RWPE1 (cell line): ENCODE results near the gene C12orf43.

ENCODE experiments used
- CTCF ChIA-PET: fragments of 350-600 bp; sonication (Branson Sonifier 250); formaldehyde crosslinking; extraction: SDS; loops from one replicate; lab custom pipeline; 2021; lab: Yijun Ruan, JAX
- POLR2A ChIA-PET: fragments of 400-600 bp; formaldehyde crosslinking; extraction: SDS; loops from one replicate; lab custom pipeline; 2020; ENCODE audit warnings: antibody characterized with exemption; ENCODE audit not compliant: low non-redundant PET; lab: Yijun Ruan, JAX
- DNase-seq: peaks from one replicate; pipeline ENCODE4 v3.0.0; 2012; ENCODE audit warnings: low spot score
- H3K27ac ChIP-seq: fragments of 450-650 bp; 2 replicates; pipeline ENCODE4 v1.5.1; 2017
- TF ChIP-seq, protein P1 (sequence below): fragments of 450-650 bp; conservative IDR thresholded peaks from 2 replicates; pipeline ENCODE4 v1.5.1; 2017; ENCODE audit warnings: low read depth, mild to moderate bottlenecking

C12orf43 gene

GRCh38 chr12:121043067-121043466 is 26.8 kb upstream of the C12orf43 start:
- no peak for DNase-seq
- H3K27ac ChIP-seq = no peak overlapping the region
- POLR2A ChIA-PET = no interaction called here
- CTCF ChIA-PET = interaction anchor here (0.6 kb wide), 1 partner anchor 813 kb away, joined by 3 read pairs; no protein-coding TSS in a partner anchor
- TF ChIP-seq, protein P1, sequence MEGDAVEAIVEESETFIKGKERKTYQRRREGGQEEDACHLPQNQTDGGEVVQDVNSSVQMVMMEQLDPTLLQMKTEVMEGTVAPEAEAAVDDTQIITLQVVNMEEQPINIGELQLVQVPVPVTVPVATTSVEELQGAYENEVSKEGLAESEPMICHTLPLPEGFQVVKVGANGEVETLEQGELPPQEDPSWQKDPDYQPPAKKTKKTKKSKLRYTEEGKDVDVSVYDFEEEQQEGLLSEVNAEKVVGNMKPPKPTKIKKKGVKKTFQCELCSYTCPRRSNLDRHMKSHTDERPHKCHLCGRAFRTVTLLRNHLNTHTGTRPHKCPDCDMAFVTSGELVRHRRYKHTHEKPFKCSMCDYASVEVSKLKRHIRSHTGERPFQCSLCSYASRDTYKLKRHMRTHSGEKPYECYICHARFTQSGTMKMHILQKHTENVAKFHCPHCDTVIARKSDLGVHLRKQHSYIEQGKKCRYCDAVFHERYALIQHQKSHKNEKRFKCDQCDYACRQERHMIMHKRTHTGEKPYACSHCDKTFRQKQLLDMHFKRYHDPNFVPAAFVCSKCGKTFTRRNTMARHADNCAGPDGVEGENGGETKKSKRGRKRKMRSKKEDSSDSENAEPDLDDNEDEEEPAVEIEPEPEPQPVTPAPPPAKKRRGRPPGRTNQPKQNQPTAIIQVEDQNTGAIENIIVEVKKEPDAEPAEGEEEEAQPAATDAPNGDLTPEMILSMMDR = no peak

- peak; percentile 70 for DNase-seq
Measured at GRCh38 chr12:121038861-121039668, 22.8 kb upstream of the C12orf43 start, which contains the start of gene OASL. Gene OASL, minus strand, starts transcription at chr12:121039246. Its CDS starts 275 bp downstream, at chr12:121038971.

DNA sequence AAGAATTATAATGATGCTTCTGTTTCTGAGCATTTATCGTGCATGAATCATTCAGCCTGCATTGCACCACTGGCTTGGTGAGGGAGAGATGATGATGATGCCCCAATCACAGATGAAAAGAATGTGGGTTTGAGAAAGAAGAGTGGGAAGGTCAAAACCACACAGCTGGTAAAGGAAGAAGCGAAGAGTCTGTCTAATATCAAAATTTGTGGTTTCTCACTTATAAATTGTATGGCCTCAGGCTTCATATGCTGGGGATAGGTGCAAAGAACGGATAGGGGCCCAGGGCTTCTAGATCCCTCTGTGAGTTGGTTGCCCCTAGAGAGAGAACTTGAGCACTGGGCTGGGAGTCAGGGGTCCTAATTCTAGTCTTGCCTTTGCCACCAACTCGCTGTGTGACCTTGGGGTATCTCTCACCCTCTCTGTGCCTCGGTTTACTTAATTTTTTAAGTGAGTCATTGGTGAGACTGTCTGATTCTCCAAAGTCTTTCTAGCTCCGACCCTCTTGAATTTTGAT is 20.6 kb upstream of the C12orf43 start:
- CTCF ChIA-PET = interaction anchor here (0.8 kb wide), 1 partner anchor 23 kb away, joined by 3 read pairs; no protein-coding TSS in a partner anchor
- TF ChIP-seq, protein P1 = no peak
- peak; percentile 79 for DNase-seq
- POLR2A ChIA-PET = no interaction called here
- H3K27ac ChIP-seq = peak overlapping the region; percentile 13; the same call in 1 of the 2 replicates

More at GRCh38 chr12:121038861-121039668, 22.8 kb upstream of the C12orf43 start, which contains the start of gene OASL:
- TF ChIP-seq, protein P1 = no peak
- POLR2A ChIA-PET = interaction anchor here (1.0 kb wide), 1 partner anchor 10 kb away, joined by 3 read pairs; no protein-coding TSS in a partner anchor
- peak within 1 kb of the TSS; percentile 69 for H3K27ac ChIP-seq
- CTCF ChIA-PET = interaction anchor here (0.6 kb wide), 3 partner anchors 57 to 309 kb away, joined by 3 to 4 read pairs (median 3); no protein-coding TSS in a partner anchor

DNA sequence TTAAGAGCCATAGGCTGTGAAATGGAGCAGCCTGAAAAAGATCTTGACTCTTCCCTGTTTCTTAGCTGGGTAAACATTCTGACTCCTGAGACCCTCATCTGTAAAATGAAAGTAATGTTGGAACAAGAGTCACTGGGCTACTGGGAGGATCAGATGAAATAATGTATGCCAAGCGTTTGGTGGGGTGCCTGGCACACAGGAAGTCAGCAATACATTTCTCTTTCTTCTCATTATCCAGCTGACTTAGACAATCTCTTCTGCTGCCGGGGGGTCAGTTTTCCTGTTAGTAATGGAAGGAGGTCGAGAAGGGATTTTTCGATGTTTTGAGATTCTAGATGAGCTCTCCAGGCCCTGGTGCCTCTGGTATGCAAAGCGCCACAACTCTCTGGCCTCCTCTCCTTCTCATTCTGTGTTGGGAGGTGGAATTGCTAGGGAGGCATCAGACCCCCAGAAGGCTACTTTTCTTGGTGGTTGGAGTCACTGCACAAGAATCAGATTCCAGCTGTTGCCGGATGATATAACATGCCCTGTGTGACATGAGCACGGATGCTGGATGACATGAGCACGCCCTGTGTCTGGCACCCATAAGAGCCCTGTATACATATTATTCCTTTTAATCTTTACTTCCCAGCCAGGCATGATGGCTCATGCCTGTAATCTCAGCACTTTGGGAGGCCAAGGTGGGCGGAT is 18.5 kb upstream of the C12orf43 start:
- TF ChIP-seq, protein P1 = no peak
- no peak for DNase-seq
- CTCF ChIA-PET = interaction anchor here (0.6 kb wide), 1 partner anchor 97 kb away, joined by 3 read pairs; no protein-coding TSS in a partner anchor
- POLR2A ChIA-PET = no interaction called here
- peak overlapping the region; percentile 90 for H3K27ac ChIP-seq

- TF ChIP-seq, protein P1 = no peak
- ChIA-PET CTCF (no interaction called here), POLR2A (no interaction called here)
- peak; percentile 78 for DNase-seq
- H3K27ac ChIP-seq = peak overlapping the region; percentile 90
Measured at GRCh38 chr12:121033625-121034349, 17.5 kb upstream of the C12orf43 start.
